Measurements from ENCODE around the gene STX2.

- no peak for TF ChIP-seq CTCF (IDR thresholded peaks at IDR 0.05; ENCODE audit: extremely low read depth in 1 of 2, insufficient read depth in 1 of 2, low read depth in 1 of 2, low read length in 2 of 2)
- TF ChIP-seq POLR2AphosphoS5 (IDR thresholded peaks at IDR 0.05; ENCODE audit: insufficient read depth, low read depth, low read length) = no peak
- TF ChIP-seq MAX (IDR thresholded peaks at IDR 0.05; ENCODE audit: insufficient read depth, insufficient read length) = no peak
- TF ChIP-seq EZH2 (IDR thresholded peaks at IDR 0.05; ENCODE audit: borderline replicate concordance, low read depth, low read length, severe bottlenecking) = no peak
- no peak for TF ChIP-seq FOS (IDR thresholded peaks at IDR 0.05; ENCODE audit: borderline replicate concordance, insufficient read depth, low read length)
- TF ChIP-seq POLR2A (IDR thresholded peaks at IDR 0.05; ENCODE audit: low read depth, low read length) = no peak
- TF ChIP-seq GATA2 (IDR thresholded peaks at IDR 0.05; ENCODE audit: insufficient read depth, insufficient read length, low read depth, low read length) = no peak
Measured at GRCh38 chr12:130816097-130816496, 23.0 kb downstream of the STX2 start.
